Mucosa of descending colon (tissue), 3 donors: ENCODE results near the gene SRRM1. TPM values are rescaled to one million over a fixed set of nuclear protein-coding genes. Genes with fewer than 3 reads are reported as not detected.

ENCODE experiments used
- ATAC-seq: fragments of 200-7000 bp; cut with Tn5 transposase; one replicate; pipeline ENCODE4 v1.9.1; 2020; ENCODE audit warnings: mild to moderate bottlenecking, moderate library complexity
- DNase-seq, 3 donors: peaks; one replicate each; pipeline ENCODE4 v3.0.0-alpha.2; 2020
- H3K36me3 ChIP-seq: fragments of 200-600 bp; one replicate; pipeline ENCODE4 v1.8.0; 2021; ENCODE audit warnings: low read depth, mild to moderate bottlenecking
- H3K4me1 ChIP-seq: fragments of 200-600 bp; one replicate; pipeline ENCODE4 v1.8.0; 2021; ENCODE audit warnings: low read depth, mild to moderate bottlenecking
- H3K4me3 ChIP-seq: fragments of 200-600 bp; one replicate; pipeline ENCODE4 v1.8.0; 2021; ENCODE audit warnings: mild to moderate bottlenecking
- H3K9me3 ChIP-seq: fragments of 200-600 bp; one replicate; pipeline ENCODE4 v1.8.0; 2021; ENCODE audit warnings: mild to moderate bottlenecking
- intact Hi-C, 2 donors: fragments of 100-400 bp; cut with DNase I in 1 of 2; cut with micrococcal nuclease in 1 of 2; formaldehyde crosslinking; loops; one replicate each; pipeline versions ENCODE4 v1.11.0 to v1.11.1; 2022; cut with DNase I, micrococcal nuclease
- total RNA-seq, 3 donors: library from RNA; stranded (reverse); fragmentation: NEBNext Ultra II Directional in 2 of 3; extraction: Animal tissue kit (Norgen Biotek cat#: 25700) in 2 of 3; gene quantifications; one replicate each; pipeline versions ENCODE4 v1.2.1 to v1.2.4, GENCODE V29; 2021 to 2023
- TF ChIP-seq, protein P1 (sequence below): fragments of 200-600 bp; IDR thresholded peaks from one replicate; pipeline ENCODE4 v1.8.0; 2022; ENCODE audit warnings: antibody characterized with exemption, mild to moderate bottlenecking
- donor health status: DM: no; HTN: no; CAD: no; lungs with moderate emphysema.
- donor health status: DM: no; HTN: no; CAD: no.
- donor health status: DM: no; HTN: yes; CAD: no.

The SRRM1 gene
- total RNA-seq, 3 donors from 2014 or later, result 117 to 131 (median 120) TPM

DNA sequence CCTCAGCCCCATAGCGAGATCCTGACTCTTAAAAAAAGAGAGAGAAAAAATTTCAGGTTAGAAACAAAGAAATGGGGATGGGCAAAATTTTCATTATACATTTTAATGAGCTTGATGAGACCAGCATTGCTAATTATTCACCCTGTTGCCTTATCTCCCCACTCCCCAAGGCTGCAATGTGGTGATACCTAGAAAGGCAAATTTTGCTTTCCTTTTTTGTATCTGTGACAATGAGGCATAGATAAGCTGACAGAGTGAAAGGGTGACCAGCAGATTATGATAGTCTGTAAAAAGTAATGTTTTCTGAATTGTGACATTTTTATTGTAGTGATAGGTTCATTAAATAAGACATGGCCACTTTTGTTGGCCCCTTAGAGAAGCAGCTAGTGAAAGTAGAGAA lies 12.9 kb downstream of the SRRM1 start:
- ATAC-seq, result no peak
- H3K4me3 ChIP-seq, result no peak overlapping the region
- H3K9me3 ChIP-seq, result no peaks in the 10 kb centered on the region
- no peak for DNase-seq
- TF ChIP-seq, protein P1, sequence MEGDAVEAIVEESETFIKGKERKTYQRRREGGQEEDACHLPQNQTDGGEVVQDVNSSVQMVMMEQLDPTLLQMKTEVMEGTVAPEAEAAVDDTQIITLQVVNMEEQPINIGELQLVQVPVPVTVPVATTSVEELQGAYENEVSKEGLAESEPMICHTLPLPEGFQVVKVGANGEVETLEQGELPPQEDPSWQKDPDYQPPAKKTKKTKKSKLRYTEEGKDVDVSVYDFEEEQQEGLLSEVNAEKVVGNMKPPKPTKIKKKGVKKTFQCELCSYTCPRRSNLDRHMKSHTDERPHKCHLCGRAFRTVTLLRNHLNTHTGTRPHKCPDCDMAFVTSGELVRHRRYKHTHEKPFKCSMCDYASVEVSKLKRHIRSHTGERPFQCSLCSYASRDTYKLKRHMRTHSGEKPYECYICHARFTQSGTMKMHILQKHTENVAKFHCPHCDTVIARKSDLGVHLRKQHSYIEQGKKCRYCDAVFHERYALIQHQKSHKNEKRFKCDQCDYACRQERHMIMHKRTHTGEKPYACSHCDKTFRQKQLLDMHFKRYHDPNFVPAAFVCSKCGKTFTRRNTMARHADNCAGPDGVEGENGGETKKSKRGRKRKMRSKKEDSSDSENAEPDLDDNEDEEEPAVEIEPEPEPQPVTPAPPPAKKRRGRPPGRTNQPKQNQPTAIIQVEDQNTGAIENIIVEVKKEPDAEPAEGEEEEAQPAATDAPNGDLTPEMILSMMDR, result no peak
- H3K4me1 ChIP-seq, result no peaks in the 10 kb centered on the region
- H3K36me3 ChIP-seq, result peaks cover 18% of the 10 kb centered on the region
- intact Hi-C loops, result loop anchor here in 1 of 2 donors (10.0 kb wide), 1 partner anchor 569 kb away; no protein-coding TSS in a partner anchor

DNA sequence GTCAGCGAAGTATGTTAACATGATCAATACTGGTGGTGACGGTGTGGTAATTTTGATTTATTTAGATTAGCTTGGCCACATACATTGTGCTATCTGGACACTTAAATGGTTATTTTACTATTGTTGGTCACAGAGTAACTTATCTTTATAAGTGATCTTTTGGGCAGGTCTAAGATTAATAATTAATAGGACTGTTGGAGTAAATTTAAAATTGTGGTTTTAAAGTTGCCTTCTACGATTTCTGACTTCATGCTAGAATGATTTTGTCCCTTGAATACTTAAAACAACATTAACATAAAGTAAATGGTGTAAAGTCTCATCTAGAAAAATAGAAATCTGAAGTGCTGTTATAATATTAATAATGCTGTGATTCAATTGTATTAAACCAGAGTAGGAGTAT lies 14.7 kb downstream of the SRRM1 start:
- no peaks in the 10 kb centered on the region for H3K9me3 ChIP-seq
- TF ChIP-seq, protein P1, result no peak
- ATAC-seq (no peak), DNase-seq (no peak)
- intact Hi-C loops, result loop anchor here in 1 of 2 donors (10.0 kb wide), 1 partner anchor 567 kb away; no protein-coding TSS in a partner anchor
- peaks cover 18% of the 10 kb centered on the region for H3K36me3 ChIP-seq
- no peak overlapping the region for H3K4me3 ChIP-seq
- no peaks in the 10 kb centered on the region for H3K4me1 ChIP-seq

DNA sequence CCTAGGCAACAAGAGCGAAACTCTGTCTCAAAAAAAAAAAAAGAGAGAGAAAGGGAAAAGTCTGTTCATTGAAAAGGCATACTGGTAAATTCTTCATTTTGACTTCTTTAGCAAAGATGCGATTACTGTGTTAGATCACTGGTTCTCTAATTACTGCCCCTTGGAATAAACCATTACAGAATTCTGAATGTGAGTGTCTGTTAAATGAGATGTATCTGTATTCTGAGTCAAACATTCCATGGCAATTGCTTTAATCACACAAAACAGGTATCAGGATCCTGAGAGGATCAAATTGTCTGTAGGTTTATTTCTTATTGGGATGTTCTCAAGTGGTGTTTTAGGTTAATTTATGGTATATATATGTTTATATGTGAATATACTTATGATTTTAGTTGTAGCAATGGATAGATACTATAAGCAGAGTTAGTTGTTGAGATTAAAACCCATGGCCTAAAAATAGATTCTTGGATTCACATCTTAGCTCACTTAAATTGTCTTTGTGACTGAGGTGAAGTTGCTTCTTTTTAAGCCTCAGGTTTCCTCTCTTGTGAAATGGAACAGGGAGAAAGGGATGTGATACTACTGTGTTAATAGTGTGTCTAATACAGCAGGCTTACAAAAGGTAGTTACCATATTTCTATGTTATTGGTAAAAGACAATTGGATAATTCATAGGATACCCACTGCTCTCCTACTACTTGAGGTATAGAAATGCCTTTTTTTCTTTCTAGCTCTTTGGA lies 16.2 kb downstream of the SRRM1 start:
- no peak for DNase-seq
- no peak overlapping the region for H3K4me3 ChIP-seq
- peaks cover 23% of the 10 kb centered on the region for H3K36me3 ChIP-seq
- H3K9me3 ChIP-seq, result no peaks in the 10 kb centered on the region
- TF ChIP-seq, protein P1, result no peak
- intact Hi-C loops, result loop anchor here in 1 of 2 donors (10.0 kb wide), 1 partner anchor 565 kb away; no protein-coding TSS in a partner anchor
- H3K4me1 ChIP-seq, result no peaks in the 10 kb centered on the region
- ATAC-seq, result no peak

GRCh38 chr1:24659993-24660665 lies 17.0 kb downstream of the SRRM1 start:
- peaks cover 16% of the 10 kb centered on the region for H3K36me3 ChIP-seq
- ATAC-seq, result no peak
- no peak for DNase-seq

GRCh38 chr1:24664507-24665033 lies 21.5 kb downstream of the SRRM1 start:
- intact Hi-C loops, result no loop called here
- TF ChIP-seq, protein P1, result no peak
- no peak overlapping the region for H3K4me3 ChIP-seq
- no peak for DNase-seq
- ATAC-seq, result no peak
- H3K9me3 ChIP-seq, result no peaks in the 10 kb centered on the region
- peaks cover 19% of the 10 kb centered on the region for H3K36me3 ChIP-seq
- H3K4me1 ChIP-seq, result no peaks in the 10 kb centered on the region

More at GRCh38 chr1:24659993-24660665, 17.0 kb downstream of the SRRM1 start:
- Histone ChIP-seq H3K4me3 (no peak overlapping the region), H3K9me3 (no peaks in the 10 kb centered on the region), H3K4me1 (no peaks in the 10 kb centered on the region)
- TF ChIP-seq, protein P1, result no peak
- intact Hi-C loops, result loop anchor here in 1 of 2 donors (10.0 kb wide), 1 partner anchor 565 kb away; no protein-coding TSS in a partner anchor
